Measurements from ENCODE around the gene ATP6V1C2.

ATP6V1C2 gene

GRCh38 chr2:10788855-10789254, 67.4 kb downstream of the ATP6V1C2 start:
- Histone ChIP-seq H3K4me1 (ENCODE audit: insufficient read depth, poor library complexity, severe bottlenecking) (no peaks in the 10 kb centered on the region), H3K36me3 (ENCODE audit: low read depth) (peaks cover 99% of the 10 kb centered on the region), H3K4me3 (ENCODE audit: severe bottlenecking) (no peak overlapping the region), H3K27ac (ENCODE audit: poor library complexity, severe bottlenecking) (no peak overlapping the region), H3K27me3 (ENCODE audit: insufficient read depth, poor library complexity, severe bottlenecking) (no peaks in the 10 kb centered on the region), H3K9me3 (ENCODE audit: severe bottlenecking) (no peaks in the 10 kb centered on the region)
- TF ChIP-seq CTCF (IDR thresholded peaks at IDR 0.05; ENCODE audit: poor library complexity, severe bottlenecking): no peak
- ATAC-seq (ENCODE audit: low read depth) (no peak), DNase-seq (ENCODE audit: low spot score) (no peak)

GRCh38 chr2:10790228-10790973, 69.0 kb downstream of the ATP6V1C2 start:
- H3K27me3 ChIP-seq (ENCODE audit: insufficient read depth, poor library complexity, severe bottlenecking): no peaks in the 10 kb centered on the region
- no peak for TF ChIP-seq CTCF (IDR thresholded peaks at IDR 0.05; ENCODE audit: poor library complexity, severe bottlenecking)
- H3K36me3 ChIP-seq (ENCODE audit: low read depth): peaks cover 96% of the 10 kb centered on the region
- H3K9me3 ChIP-seq (ENCODE audit: severe bottlenecking): no peaks in the 10 kb centered on the region
- no peak overlapping the region for H3K4me3 ChIP-seq (ENCODE audit: severe bottlenecking)
- no peak for ATAC-seq (ENCODE audit: low read depth)
- no peaks in the 10 kb centered on the region for H3K4me1 ChIP-seq (ENCODE audit: insufficient read depth, poor library complexity, severe bottlenecking)
- no peak overlapping the region for H3K27ac ChIP-seq (ENCODE audit: poor library complexity, severe bottlenecking)
- no peak for DNase-seq (ENCODE audit: low spot score)

GRCh38 chr2:10792001-10792634, 70.7 kb downstream of the ATP6V1C2 start:
- TF ChIP-seq CTCF (IDR thresholded peaks at IDR 0.05; ENCODE audit: poor library complexity, severe bottlenecking): no peak
- no peak overlapping the region for H3K27ac ChIP-seq (ENCODE audit: poor library complexity, severe bottlenecking)
- no peaks in the 10 kb centered on the region for H3K27me3 ChIP-seq (ENCODE audit: insufficient read depth, poor library complexity, severe bottlenecking)
- DNase-seq (ENCODE audit: low spot score) (no peak), ATAC-seq (ENCODE audit: low read depth) (no peak)
- H3K4me1 ChIP-seq (ENCODE audit: insufficient read depth, poor library complexity, severe bottlenecking): no peaks in the 10 kb centered on the region
- H3K36me3 ChIP-seq (ENCODE audit: low read depth): peaks cover 96% of the 10 kb centered on the region
- H3K9me3 ChIP-seq (ENCODE audit: severe bottlenecking): no peaks in the 10 kb centered on the region
- H3K4me3 ChIP-seq (ENCODE audit: severe bottlenecking): no peak overlapping the region

- Histone ChIP-seq H3K4me1 (ENCODE audit: insufficient read depth, poor library complexity, severe bottlenecking) (no peaks in the 10 kb centered on the region), H3K9me3 (ENCODE audit: severe bottlenecking) (no peaks in the 10 kb centered on the region), H3K27me3 (ENCODE audit: insufficient read depth, poor library complexity, severe bottlenecking) (no peaks in the 10 kb centered on the region), H3K27ac (ENCODE audit: poor library complexity, severe bottlenecking) (no peak overlapping the region), H3K36me3 (ENCODE audit: low read depth) (peaks cover 97% of the 10 kb centered on the region), H3K4me3 (ENCODE audit: severe bottlenecking) (no peak overlapping the region)
- DNase-seq (ENCODE audit: low spot score): no peak
- no peak; the same call in 2 of the 3 replicates for ATAC-seq (ENCODE audit: low read depth)
- TF ChIP-seq CTCF (IDR thresholded peaks at IDR 0.05; ENCODE audit: poor library complexity, severe bottlenecking): no peak
Observed at GRCh38 chr2:10792660-10793400, 71.4 kb downstream of the ATP6V1C2 start.
